ENCODE results near the gene GET3.

DNA sequence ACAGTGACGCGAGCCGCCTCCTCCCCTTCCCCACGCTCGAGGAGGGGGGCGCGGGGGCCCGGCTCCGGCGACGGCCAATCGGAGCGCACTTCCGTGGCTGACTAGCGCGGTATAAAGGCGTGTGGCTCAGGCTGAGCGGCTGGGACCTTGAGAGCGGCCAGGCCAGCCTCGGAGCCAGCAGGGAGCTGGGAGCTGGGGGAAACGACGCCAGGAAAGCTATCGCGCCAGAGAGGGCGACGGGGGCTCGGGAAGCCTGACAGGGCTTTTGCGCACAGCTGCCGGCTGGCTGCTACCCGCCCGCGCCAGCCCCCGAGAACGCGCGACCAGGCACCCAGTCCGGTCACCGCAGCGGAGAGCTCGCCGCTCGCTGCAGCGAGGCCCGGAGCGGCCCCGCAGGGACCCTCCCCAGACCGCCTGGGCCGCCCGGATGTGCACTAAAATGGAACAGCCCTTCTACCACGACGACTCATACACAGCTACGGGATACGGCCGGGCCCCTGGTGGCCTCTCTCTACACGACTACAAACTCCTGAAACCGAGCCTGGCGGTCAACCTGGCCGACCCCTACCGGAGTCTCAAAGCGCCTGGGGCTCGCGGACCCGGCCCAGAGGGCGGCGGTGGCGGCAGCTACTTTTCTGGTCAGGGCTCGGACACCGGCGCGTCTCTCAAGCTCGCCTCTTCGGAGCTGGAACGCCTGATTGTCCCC is 54.2 kb downstream of the GET3 start, which contains the start of gene JUNB:
- TF ChIP-seq, protein P1, sequence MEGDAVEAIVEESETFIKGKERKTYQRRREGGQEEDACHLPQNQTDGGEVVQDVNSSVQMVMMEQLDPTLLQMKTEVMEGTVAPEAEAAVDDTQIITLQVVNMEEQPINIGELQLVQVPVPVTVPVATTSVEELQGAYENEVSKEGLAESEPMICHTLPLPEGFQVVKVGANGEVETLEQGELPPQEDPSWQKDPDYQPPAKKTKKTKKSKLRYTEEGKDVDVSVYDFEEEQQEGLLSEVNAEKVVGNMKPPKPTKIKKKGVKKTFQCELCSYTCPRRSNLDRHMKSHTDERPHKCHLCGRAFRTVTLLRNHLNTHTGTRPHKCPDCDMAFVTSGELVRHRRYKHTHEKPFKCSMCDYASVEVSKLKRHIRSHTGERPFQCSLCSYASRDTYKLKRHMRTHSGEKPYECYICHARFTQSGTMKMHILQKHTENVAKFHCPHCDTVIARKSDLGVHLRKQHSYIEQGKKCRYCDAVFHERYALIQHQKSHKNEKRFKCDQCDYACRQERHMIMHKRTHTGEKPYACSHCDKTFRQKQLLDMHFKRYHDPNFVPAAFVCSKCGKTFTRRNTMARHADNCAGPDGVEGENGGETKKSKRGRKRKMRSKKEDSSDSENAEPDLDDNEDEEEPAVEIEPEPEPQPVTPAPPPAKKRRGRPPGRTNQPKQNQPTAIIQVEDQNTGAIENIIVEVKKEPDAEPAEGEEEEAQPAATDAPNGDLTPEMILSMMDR (IDR thresholded peaks at IDR 0.05), result peak; percentile 1 to 31 (median 9)
- TF ChIP-seq EP300 (IDR thresholded peaks at IDR 0.05), result peak; percentile 99

Data from ovary (tissue), 3 donors.